Mucosa of stomach (tissue), 1 donor: ENCODE results near the gene LIF.

Source experiments
- H3K27me3 ChIP-seq: one replicate; pipeline ENCODE4 v1.7.0; 2013; ENCODE audit warnings: mild to moderate bottlenecking, low read length; ENCODE audit not compliant: control insufficient read depth, insufficient read depth
- H3K36me3 ChIP-seq: one replicate; pipeline ENCODE4 v1.7.0; 2013; ENCODE audit warnings: low read length; ENCODE audit not compliant: control insufficient read depth, insufficient read depth
- H3K4me1 ChIP-seq: one replicate; pipeline ENCODE4 v1.7.0; 2013; ENCODE audit warnings: mild to moderate bottlenecking, low read length; ENCODE audit not compliant: control insufficient read depth, insufficient read depth
- H3K4me3 ChIP-seq: one replicate; pipeline ENCODE4 v1.7.0; 2013; ENCODE audit warnings: low read length
- H3K9ac ChIP-seq: one replicate; pipeline ENCODE4 v1.7.0; 2013; ENCODE audit warnings: mild to moderate bottlenecking, low read length, moderate library complexity
- H3K9me3 ChIP-seq: one replicate; pipeline ENCODE4 v1.7.0; 2013; ENCODE audit warnings: mild to moderate bottlenecking, low read length, moderate library complexity; ENCODE audit not compliant: control insufficient read depth
- donor health status: Pancreatic carcinoma.

Gene LIF

DNA sequence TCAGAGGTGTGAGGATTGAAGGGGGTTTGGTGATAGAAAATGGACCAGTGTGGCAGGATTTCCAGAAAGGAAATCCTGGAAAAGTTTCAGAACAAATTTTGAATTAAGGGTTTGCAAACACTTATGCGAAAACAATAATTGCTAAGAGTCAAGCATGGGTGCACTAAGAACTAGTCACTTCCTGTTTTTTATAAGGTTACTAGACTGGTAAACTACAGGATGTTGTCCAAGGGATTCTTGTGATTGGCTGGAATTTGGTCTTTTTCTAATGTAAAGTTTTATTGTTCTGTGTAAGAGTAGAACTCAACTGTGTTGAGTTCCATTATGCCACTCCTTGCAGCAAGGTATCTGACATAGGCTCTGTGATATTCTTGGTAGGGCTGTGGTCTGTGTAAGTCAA is 54.1 kb downstream of the LIF start:
- H3K9me3 ChIP-seq = no peaks in the 10 kb centered on the region
- H3K27me3 ChIP-seq = no peaks in the 10 kb centered on the region
- H3K4me3 ChIP-seq = no peak overlapping the region
- H3K9ac ChIP-seq = no peak overlapping the region
- peaks cover 25% of the 10 kb centered on the region for H3K4me1 ChIP-seq
- no peaks in the 10 kb centered on the region for H3K36me3 ChIP-seq

DNA sequence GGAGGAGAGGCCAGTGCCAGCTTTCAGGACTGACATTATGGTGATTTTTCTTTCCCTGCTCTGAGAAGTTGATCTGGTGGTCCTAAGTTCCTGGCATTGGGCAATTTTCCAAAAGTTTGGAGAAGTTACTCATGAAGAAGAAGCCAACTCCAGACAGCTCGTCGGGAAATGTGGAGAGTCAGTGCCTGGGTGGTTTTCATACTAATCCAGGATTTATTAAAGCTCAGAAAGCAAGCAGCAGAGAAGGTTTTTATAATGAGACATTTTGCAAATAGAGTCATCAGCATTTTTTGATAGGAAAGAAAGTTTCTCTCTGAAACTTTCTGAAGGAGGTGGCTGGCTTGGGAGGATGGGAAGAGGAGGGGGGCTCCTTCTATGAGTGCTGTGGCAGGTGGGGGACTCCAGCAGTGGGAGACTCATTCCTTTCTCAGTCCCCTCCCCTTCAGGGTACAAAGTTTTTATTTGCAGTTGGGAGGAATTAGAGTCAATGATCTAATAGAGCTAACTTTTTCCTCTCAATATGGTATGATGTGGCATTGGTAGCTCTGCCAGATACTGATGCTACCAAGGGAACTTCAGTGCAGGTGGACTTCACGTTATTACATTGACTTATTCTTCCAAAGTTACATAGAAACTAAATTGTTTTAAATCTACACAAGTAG is 55.4 kb downstream of the LIF start:
- H3K36me3 ChIP-seq = no peaks in the 10 kb centered on the region
- H3K4me1 ChIP-seq = peaks cover 16% of the 10 kb centered on the region
- H3K27me3 ChIP-seq = no peaks in the 10 kb centered on the region
- no peak overlapping the region for H3K4me3 ChIP-seq
- H3K9ac ChIP-seq = no peak overlapping the region
- no peaks in the 10 kb centered on the region for H3K9me3 ChIP-seq

DNA sequence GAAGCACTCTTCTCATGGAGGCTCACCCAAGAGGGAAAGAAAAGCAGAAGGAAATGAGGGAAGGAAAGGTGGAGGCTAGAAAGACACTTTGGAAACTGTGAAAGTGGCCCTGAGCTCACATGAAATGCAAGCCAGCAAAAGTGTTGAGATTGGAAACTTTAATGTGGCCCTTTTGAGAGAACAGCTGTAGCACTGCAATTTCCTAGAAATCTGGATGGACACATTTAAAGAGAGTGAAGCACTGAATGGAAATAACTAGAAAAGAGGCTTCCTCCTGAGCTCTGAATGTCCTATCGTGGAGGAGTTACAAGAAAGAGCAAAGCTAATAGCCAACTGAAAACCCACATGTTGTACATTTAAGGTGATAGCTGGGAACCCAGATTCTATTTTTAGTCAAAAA is 56.0 kb downstream of the LIF start:
- H3K4me1 ChIP-seq = peaks cover 14% of the 10 kb centered on the region
- H3K9me3 ChIP-seq = no peaks in the 10 kb centered on the region
- H3K4me3 ChIP-seq = no peak overlapping the region
- H3K36me3 ChIP-seq = no peaks in the 10 kb centered on the region
- no peaks in the 10 kb centered on the region for H3K27me3 ChIP-seq
- H3K9ac ChIP-seq = no peak overlapping the region
